Measurements from ENCODE around the gene SUCLA2.

The SUCLA2 gene

GRCh38 chr13:47903836-47904235, 97.2 kb downstream of the SUCLA2 start:
- no peak for DNase-seq (ENCODE audit: low read depth)

GRCh38 chr13:47901441-47901840, 99.6 kb downstream of the SUCLA2 start:
- no peak for DNase-seq (ENCODE audit: low read depth)

- no peak for DNase-seq (ENCODE audit: low read depth)
These were observed 103.0 kb downstream of the SUCLA2 start for GRCh38 chr13:47898080-47898479.

DNA sequence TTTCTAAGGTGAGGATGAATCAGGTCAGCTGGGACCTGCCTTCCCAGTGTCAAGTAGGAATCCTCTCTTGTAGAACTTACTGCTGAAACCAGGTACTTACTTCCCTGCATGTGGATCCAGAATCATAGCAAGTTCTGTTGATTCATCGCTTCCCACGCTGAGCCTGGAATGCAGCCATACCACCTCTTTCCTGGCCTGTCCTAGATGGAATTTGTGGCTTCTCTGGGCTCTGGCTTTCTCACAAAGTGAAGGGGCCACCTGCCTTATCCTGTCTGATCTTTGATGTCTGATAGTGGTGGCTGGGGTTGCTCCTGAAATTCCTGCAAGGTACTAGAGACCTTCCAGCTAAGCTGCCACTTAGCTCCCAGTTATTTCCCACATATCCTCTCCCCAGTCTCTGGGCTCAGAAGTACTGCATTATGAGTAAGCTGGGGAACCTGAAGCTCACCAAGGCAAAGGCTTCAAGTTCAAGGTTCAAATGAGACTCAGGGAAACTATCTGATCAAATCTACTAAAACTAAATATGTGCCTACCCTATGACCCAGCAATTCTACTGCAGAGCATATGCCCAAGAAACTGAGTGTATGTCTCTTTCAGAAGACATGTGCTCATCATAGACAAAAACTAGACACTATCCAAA, 103.5 kb downstream of the SUCLA2 start:
- no peak for DNase-seq (ENCODE audit: low read depth)

GRCh38 chr13:47896546-47896945, 104.5 kb downstream of the SUCLA2 start:
- no peak for DNase-seq (ENCODE audit: low read depth)

GRCh38 chr13:47896111-47896510, 105.0 kb downstream of the SUCLA2 start:
- DNase-seq (ENCODE audit: low read depth) = no peak

GRCh38 chr13:47893527-47893926, 107.5 kb downstream of the SUCLA2 start:
- DNase-seq (ENCODE audit: low read depth) = no peak

All from CMK (cell line).